Stimulated activated CD4-positive, alpha-beta T cell treated with anti-CD3 and anti-CD28 coated beads, Interleukin-12 subunit alpha, Interleukin-12 subunit beta, amount 100 ng/mL, for 48 hours (primary cell): ENCODE results near the gene ZNF624.

Source experiments
- DNase-seq, 3 donors: peaks; one replicate each; pipeline ENCODE4 v3.0.0-alpha.2; 2020; ENCODE audit warnings: low read depth in 2 of 3, low spot score in 1 of 3

ZNF624 gene

DNA sequence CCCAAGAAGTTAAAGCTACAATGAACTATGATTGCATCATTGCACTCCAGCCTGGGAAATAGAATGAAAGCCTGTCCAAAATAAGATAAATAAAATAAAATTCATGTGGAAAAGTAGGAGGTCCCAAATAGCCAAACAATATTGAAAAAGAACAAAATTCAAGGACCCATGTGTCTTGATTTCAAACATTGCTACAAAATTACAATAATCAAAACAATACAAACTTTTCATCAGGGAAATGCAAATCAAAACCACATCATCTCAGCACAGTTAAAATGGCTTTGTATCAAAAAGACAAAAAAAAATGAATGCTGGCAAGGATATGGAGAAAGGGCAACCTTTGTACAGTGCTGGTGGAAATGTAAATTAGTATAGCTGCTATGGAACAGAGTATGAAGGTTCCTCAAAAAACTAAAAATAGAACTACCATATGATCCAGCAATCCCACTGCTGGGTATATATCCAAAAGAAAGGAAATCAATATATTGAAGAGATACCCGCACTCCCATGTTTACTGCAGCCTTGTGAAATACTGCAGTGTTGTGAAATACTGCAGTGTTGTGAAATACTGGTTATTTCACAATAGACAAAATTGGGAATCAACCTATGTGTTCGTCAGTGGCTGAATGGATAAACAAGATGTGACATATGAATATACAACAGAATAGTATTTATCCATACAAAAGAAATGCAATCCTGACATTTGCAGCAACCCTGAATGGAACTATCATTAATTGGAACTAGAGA lies 60.1 kb downstream of the ZNF624 start:
- no peak for DNase-seq

GRCh38 chr17:16589097-16589969 lies 64.3 kb downstream of the ZNF624 start:
- DNase-seq, result peak; percentile 87 to 94 (median 89)

GRCh38 chr17:16585796-16586195 lies 67.9 kb downstream of the ZNF624 start:
- DNase-seq, result no peak

- peak; percentile 89 to 94 (median 91) for DNase-seq
These were observed 69.2 kb downstream of the ZNF624 start for GRCh38 chr17:16584273-16584995.

DNA sequence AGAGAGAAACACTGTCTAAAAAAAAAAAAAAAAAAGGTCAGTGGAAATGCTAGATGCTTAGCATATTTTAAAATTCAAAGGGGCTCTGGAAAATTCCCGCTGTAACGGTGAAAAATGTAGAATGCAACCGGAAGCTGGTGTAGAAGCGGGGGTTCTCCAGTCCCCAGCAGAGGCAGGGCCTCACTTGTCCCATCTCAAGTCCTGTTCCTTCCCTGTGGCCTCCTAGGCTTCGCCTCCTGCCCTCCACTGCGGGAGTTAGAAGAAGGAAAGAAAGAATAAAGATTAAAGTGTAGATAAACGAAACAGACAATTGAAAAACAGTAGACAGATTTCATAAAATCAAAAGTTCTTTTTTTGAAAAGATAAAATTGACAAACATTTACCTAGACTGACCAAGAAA lies 69.9 kb downstream of the ZNF624 start:
- DNase-seq, result no peak

DNA sequence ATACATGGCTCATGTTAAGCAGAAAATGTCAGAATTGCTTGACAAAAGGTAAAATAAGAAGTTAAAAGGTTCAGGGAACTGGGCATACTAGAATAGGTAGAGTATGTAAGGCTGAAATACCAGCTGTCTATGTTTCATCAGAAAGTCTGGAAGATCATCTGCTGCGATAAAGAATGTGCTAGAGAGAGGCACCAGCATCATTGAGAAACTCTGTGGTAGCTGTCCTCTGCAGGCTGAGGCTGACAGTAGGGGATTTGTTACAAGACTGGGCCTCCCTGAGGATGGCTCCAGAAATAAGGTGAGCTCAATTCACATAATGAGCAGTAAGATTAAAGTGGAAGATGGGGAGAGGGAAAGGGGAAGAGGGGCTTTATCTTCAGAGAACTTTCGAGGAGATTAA lies 80.2 kb downstream of the ZNF624 start:
- no peak for DNase-seq
